Pancreas (tissue), 10 donors: Measurements from ENCODE around the gene POSTN. TPM values are rescaled to one million over a fixed set of nuclear protein-coding genes. Genes with fewer than 3 reads are reported as not detected.
"Not testable (repeated sequence)": the region's sequence is repeated elsewhere in the genome, so short reads cannot be mapped to it uniquely, and the experiment has no call there.

ENCODE experiments used
- ATAC-seq, 4 donors: fragments of 200-7000 bp; cut with Tn5 transposase; one replicate each; pipeline versions ENCODE4 v1.8.0 to v1.9.1; 2020; ENCODE audit warnings: mild to moderate bottlenecking in 4 of 4, moderate library complexity in 4 of 4
- DNase-seq, 6 donors: peaks; one replicate each; pipeline ENCODE4 v3.0.0-alpha.2; 2020
- FAIRE-seq: peaks from 2 replicates; lab custom pipeline; 2012; peaks lifted over from hg19 to GRCh38; lab: Jason Lieb, UNC
- H3K27ac ChIP-seq, 4 donors: fragments of 200-600 bp; sonication (generic); 1 replicate in 3 of 4; 2 replicates in 1 of 4; pipeline versions ENCODE4 v1.5.0 to v1.8.0; 2020
- H3K27me3 ChIP-seq, 4 donors: fragments of 200-600 bp; one replicate each; pipeline ENCODE4 v1.8.0; 2021
- H3K36me3 ChIP-seq, 3 donors: fragments of 200-600 bp; sonication (generic) in 1 of 3; one replicate each; pipeline versions ENCODE4 v1.5.0 to v1.8.0; 2020 to 2021
- H3K4me1 ChIP-seq, 3 donors: fragments of 200-600 bp; one replicate each; pipeline ENCODE4 v1.8.0; 2021
- H3K4me3 ChIP-seq, 4 donors: fragments of 200-600 bp; sonication (generic) in 2 of 4; one replicate each; pipeline versions ENCODE4 v1.5.0 to v1.8.0; 2020 to 2021
- H3K9me3 ChIP-seq, 4 donors: fragments of 200-600 bp; one replicate each; pipeline ENCODE4 v1.8.0; 2021
- CTCF ChIP-seq, 4 donors: fragments of 200-600 bp; sonication (generic) in 3 of 4; IDR thresholded peaks; one replicate each; pipeline versions ENCODE4 v1.5.0 to v1.8.0; 2021; ENCODE audit warnings: antibody characterized with exemption in 4 of 4
- WGBS, 2 donors: extraction: QIAGEN DNeasy Blood & Tissue Kit; methylation state at CpG; one replicate each; pipeline ENCODE4 v1.1.7; 2013; 5-methylcytosine and 5-hydroxymethylcytosine counted together
- intact Hi-C, 3 donors: fragments of 100-400 bp; cut with DNase I; formaldehyde crosslinking; loops; one replicate each; pipeline versions ENCODE4 v1.11.1 to v1.14.2; 2022
- polyA plus RNA-seq, 2 donors: library from polyadenylated mRNA; stranded (reverse); fragments of 200-250 nt; gene quantifications; one replicate each; pipeline ENCODE4 v1.2.3, GENCODE V29; 2013
- total RNA-seq, 6 donors: library from RNA; stranded (reverse); fragmentation: NEBNext Ultra II Directional in 4 of 6; extraction: Animal tissue kit (Norgen Biotek cat#: 25700) in 4 of 6; gene quantifications; one replicate each; pipeline versions ENCODE4 v1.2.1 to v1.2.4, GENCODE V29; 2021 to 2023
- donor health status: healthy with polysubstance abuse.
- donor health status: DM: no; HTN: no; CAD: no; lungs with moderate emphysema.
- donor health status: DM: no; HTN: no; CAD: no.
- donor health status: control.
- donor health status: control.
- donor health status: Bipolar disorder and iron deficiency.
- donor health status: DM: yes; HTN: yes; CAD: no.
- donor health status: DM: no; HTN: no; CAD: no.
- donor health status: DM: no; HTN: no; CAD: no.
- donor health status: DM: yes; HTN: yes; CAD: no.

The POSTN gene
- total and polyA plus RNA-seq, 8 donors, result 0.24 to 41.6 (median 2.4) TPM

GRCh38 chr13:37594550-37594949 is 4.0 kb downstream of the POSTN start:
- Histone ChIP-seq H3K4me1 (no peaks in the 10 kb centered on the region), H3K27ac (no peak overlapping the region), H3K27me3 (peaks cover 0 to 3% (median 0%) of the 10 kb centered on the region in 4 donors), H3K9me3 (no peaks in the 10 kb centered on the region), H3K36me3 (no peaks in the 10 kb centered on the region), H3K4me3 (no peak overlapping the region)
- intact Hi-C loops, result no loop called here
- FAIRE-seq (no peak), DNase-seq (no peak), ATAC-seq (no peak)
- 35 to 46% methylated on average over 2 of the region's 2 CpGs for WGBS, 2 donors
- no peak for TF ChIP-seq CTCF (IDR thresholded peaks at IDR 0.05)

- WGBS, 2 donors, result 71 to 77% methylated on average over 4 of the region's 4 CpGs
Observed at GRCh38 chr13:37589381-37589780, 9.2 kb downstream of the POSTN start.

GRCh38 chr13:37587236-37587635 is 11.3 kb downstream of the POSTN start:
- no peak overlapping the region for H3K4me3 ChIP-seq
- H3K36me3 ChIP-seq, result no peaks in the 10 kb centered on the region
- H3K27ac ChIP-seq, result no peak overlapping the region
- FAIRE-seq (no peak), DNase-seq (no peak), ATAC-seq (no peak)
- no peak for TF ChIP-seq CTCF (IDR thresholded peaks at IDR 0.05)
- H3K9me3 ChIP-seq, result no peaks in the 10 kb centered on the region
- no peaks in the 10 kb centered on the region for H3K27me3 ChIP-seq
- intact Hi-C loops, result no loop called here
- H3K4me1 ChIP-seq, result no peaks in the 10 kb centered on the region
- WGBS, 2 donors, result 49 to 58% methylated on average over 2 of the region's 2 CpGs

More at GRCh38 chr13:37589381-37589780, 9.2 kb downstream of the POSTN start:
- H3K36me3 ChIP-seq, intact Hi-C loops, ATAC-seq, H3K4me1 ChIP-seq, H3K27ac ChIP-seq, H3K27me3 ChIP-seq, DNase-seq, H3K4me3 ChIP-seq, H3K9me3 ChIP-seq, FAIRE-seq: not testable (repeated sequence)

- Histone ChIP-seq H3K27ac (no peak overlapping the region), H3K27me3 (no peaks in the 10 kb centered on the region), H3K4me1 (no peaks in the 10 kb centered on the region), H3K36me3 (no peaks in the 10 kb centered on the region), H3K4me3 (no peak overlapping the region), H3K9me3 (no peaks in the 10 kb centered on the region)
- DNase-seq (no peak), ATAC-seq (no peak), FAIRE-seq (no peak)
- no peak for TF ChIP-seq CTCF (IDR thresholded peaks at IDR 0.05)
- WGBS, 2 donors, result 64 to 77% methylated on average over 4 of the region's 4 CpGs
- intact Hi-C loops, result no loop called here
Observed at GRCh38 chr13:37586164-37586563, 12.4 kb downstream of the POSTN start.

GRCh38 chr13:37585541-37585940 is 13.0 kb downstream of the POSTN start:
- no peak overlapping the region for H3K27ac ChIP-seq
- intact Hi-C loops, result no loop called here
- no peak overlapping the region for H3K4me3 ChIP-seq
- no peaks in the 10 kb centered on the region for H3K27me3 ChIP-seq
- no peak for DNase-seq
- no peaks in the 10 kb centered on the region for H3K36me3 ChIP-seq
- H3K9me3 ChIP-seq, result no peaks in the 10 kb centered on the region
- TF ChIP-seq CTCF (IDR thresholded peaks at IDR 0.05), result no peak
- WGBS, 2 donors, result 40 to 49% methylated on average over 1 of the region's 1 CpG
- FAIRE-seq, result no peak
- no peak for ATAC-seq
- H3K4me1 ChIP-seq, result no peaks in the 10 kb centered on the region
